DOHH2 (cell line): ENCODE results near the gene IL11.
A peak's percentile ranks its signal among the peaks of the same experiment; 100 is the strongest.
"Not testable (repeated sequence)": the region's sequence is repeated elsewhere in the genome, so short reads cannot be mapped to it uniquely, and the experiment has no call there.

Experiments used
- H3F3A ChIP-seq: fragments of 200-600 bp; sonication (generic), shearing (Covaris generic); 2 replicates; pipeline ENCODE4 v1.6.0; 2016; ENCODE audit warnings: antibody characterized with exemption, mild to moderate bottlenecking; ENCODE audit not compliant: control insufficient read depth, insufficient read depth
- H3K27ac ChIP-seq: fragments of 200-600 bp; sonication (generic); 2 replicates; pipeline ENCODE4 v1.5.1; 2014; ENCODE audit warnings: low read depth, mild to moderate bottlenecking, low read length, moderate library complexity
- H3K27me3 ChIP-seq: fragments of 200-600 bp; sonication (generic); 2 replicates; pipeline ENCODE4 v1.6.1; 2014; ENCODE audit warnings: mild to moderate bottlenecking, low read length, mixed read lengths; ENCODE audit not compliant: control insufficient read depth
- H3K36me3 ChIP-seq: fragments of 200-600 bp; sonication (generic); 2 replicates; pipeline ENCODE4 v1.6.1; 2014; ENCODE audit warnings: mild to moderate bottlenecking, low read length, moderate library complexity, mixed read lengths; ENCODE audit not compliant: control insufficient read depth
- H3K4me1 ChIP-seq: fragments of 200-600 bp; sonication (generic); 2 replicates; pipeline ENCODE4 v1.6.1; 2014; ENCODE audit warnings: mild to moderate bottlenecking, low read length, mixed read lengths; ENCODE audit not compliant: control insufficient read depth
- H3K4me2 ChIP-seq: fragments of 200-600 bp; sonication (generic); 2 replicates; pipeline ENCODE4 v1.6.0; 2014; ENCODE audit warnings: mild to moderate bottlenecking, low read length, moderate library complexity
- H3K4me3 ChIP-seq: fragments of 200-600 bp; sonication (generic); 2 replicates; pipeline ENCODE4 v1.5.1; 2014; ENCODE audit warnings: mild to moderate bottlenecking, low read length, mixed read lengths
- H3K79me2 ChIP-seq: fragments of 200-600 bp; sonication (generic); 2 replicates; pipeline ENCODE4 v1.6.1; 2014; ENCODE audit warnings: mild to moderate bottlenecking, low read length, mixed read lengths; ENCODE audit not compliant: control insufficient read depth
- H3K9me2 ChIP-seq: fragments of 200-600 bp; sonication (generic); replicated peaks from 2 replicates; pipeline ENCODE4 v1.6.1; 2014; ENCODE audit warnings: mild to moderate bottlenecking, low read length, mixed read lengths; ENCODE audit not compliant: control insufficient read depth
- H3K9me3 ChIP-seq: fragments of 200-600 bp; sonication (generic); 2 replicates; pipeline ENCODE4 v1.6.1; 2014; ENCODE audit warnings: antibody characterized with exemption, low read length, mixed read lengths; ENCODE audit not compliant: control insufficient read depth, insufficient read depth
- H4K20me1 ChIP-seq: fragments of 200-600 bp; sonication (generic); 2 replicates; pipeline ENCODE4 v1.6.0; 2014; ENCODE audit warnings: low read depth, mild to moderate bottlenecking, antibody characterized with exemption, low read length, moderate library complexity; ENCODE audit not compliant: control insufficient read depth, insufficient read depth
- EZH2phosphoT487 ChIP-seq: fragments of 200-600 bp; sonication (generic); IDR thresholded peaks from 2 replicates; pipeline ENCODE4 v1.6.1; 2017; ENCODE audit warnings: borderline replicate concordance, mild to moderate bottlenecking, antibody characterized with exemption, low read length, moderate library complexity, mixed read lengths
- TF ChIP-seq, protein P1 (sequence below): fragments of 200-600 bp; sonication (generic); IDR thresholded peaks from one replicate; pipeline ENCODE4 v1.5.1; 2014; ENCODE audit warnings: antibody characterized with exemption, mild to moderate bottlenecking, low read depth, low read length; ENCODE audit not compliant: poor library complexity, severe bottlenecking

Gene IL11

DNA sequence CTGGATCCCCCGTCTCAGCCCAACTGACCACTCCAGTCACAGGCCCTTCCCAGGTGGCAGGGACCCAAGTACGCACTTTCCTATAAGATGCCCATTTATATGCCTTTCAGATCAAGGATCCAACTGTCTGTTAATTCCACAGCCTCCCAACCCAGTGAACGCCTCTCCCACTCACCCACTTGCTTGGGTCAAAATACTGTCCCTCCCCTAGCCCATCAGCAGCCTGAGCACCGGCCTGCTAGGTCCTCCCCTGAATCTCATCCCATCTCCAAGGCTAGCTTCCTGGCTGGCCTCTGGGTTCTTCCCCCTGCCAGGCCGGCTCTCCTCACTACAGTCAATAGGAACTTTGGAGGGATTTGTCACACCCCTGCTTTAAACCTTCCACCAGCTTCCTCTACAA, 35.4 kb upstream of the IL11 start:
- H4K20me1 ChIP-seq = peaks cover 29% of the 10 kb centered on the region
- no peaks in the 10 kb centered on the region for H3K9me2 ChIP-seq
- peak overlapping the region; percentile 89 for H3K4me3 ChIP-seq
- H3K9me3 ChIP-seq = peaks cover 6% of the 10 kb centered on the region
- peaks cover 41% of the 10 kb centered on the region for H3K79me2 ChIP-seq
- H3K4me2 ChIP-seq = peak overlapping the region; percentile 93
- H3K27me3 ChIP-seq = no peaks in the 10 kb centered on the region
- H3K36me3 ChIP-seq = peaks cover 68% of the 10 kb centered on the region
- no peak for TF ChIP-seq EZH2phosphoT487
- TF ChIP-seq, protein P1, sequence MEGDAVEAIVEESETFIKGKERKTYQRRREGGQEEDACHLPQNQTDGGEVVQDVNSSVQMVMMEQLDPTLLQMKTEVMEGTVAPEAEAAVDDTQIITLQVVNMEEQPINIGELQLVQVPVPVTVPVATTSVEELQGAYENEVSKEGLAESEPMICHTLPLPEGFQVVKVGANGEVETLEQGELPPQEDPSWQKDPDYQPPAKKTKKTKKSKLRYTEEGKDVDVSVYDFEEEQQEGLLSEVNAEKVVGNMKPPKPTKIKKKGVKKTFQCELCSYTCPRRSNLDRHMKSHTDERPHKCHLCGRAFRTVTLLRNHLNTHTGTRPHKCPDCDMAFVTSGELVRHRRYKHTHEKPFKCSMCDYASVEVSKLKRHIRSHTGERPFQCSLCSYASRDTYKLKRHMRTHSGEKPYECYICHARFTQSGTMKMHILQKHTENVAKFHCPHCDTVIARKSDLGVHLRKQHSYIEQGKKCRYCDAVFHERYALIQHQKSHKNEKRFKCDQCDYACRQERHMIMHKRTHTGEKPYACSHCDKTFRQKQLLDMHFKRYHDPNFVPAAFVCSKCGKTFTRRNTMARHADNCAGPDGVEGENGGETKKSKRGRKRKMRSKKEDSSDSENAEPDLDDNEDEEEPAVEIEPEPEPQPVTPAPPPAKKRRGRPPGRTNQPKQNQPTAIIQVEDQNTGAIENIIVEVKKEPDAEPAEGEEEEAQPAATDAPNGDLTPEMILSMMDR = no peak
- H3K4me1 ChIP-seq = peaks cover 27% of the 10 kb centered on the region
- no peak overlapping the region for H3K27ac ChIP-seq
- peaks cover 45% of the 10 kb centered on the region for H3F3A ChIP-seq

DNA sequence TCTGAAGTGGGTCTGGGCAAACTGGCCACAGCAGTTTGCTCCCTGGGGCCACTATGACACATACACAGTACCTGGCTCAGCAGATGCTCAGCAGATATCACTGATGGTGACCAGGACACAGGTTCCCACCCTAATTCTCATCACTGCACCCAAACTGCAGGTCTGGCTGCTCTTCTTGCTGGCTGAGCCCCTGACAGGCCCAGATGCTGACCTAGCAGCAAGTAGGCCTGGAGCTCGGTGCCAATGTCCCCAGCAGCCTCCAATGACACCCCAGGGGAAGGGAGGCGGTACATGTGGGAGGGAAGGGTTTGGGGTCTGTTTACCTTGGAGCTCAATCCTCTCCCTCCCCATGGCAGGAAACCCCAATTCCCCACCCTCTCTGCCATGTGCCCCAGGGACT, 32.2 kb upstream of the IL11 start:
- peaks cover 65% of the 10 kb centered on the region for H3K36me3 ChIP-seq
- peaks cover 41% of the 10 kb centered on the region for H3K79me2 ChIP-seq
- no peak overlapping the region for H3K4me2 ChIP-seq
- H4K20me1 ChIP-seq = peaks cover 33% of the 10 kb centered on the region
- H3K9me2 ChIP-seq = no peaks in the 10 kb centered on the region
- H3K4me3 ChIP-seq = no peak overlapping the region
- no peak overlapping the region for H3K27ac ChIP-seq
- peaks cover 19% of the 10 kb centered on the region for H3K4me1 ChIP-seq
- TF ChIP-seq, protein P1 = no peak
- TF ChIP-seq EZH2phosphoT487 = no peak
- no peaks in the 10 kb centered on the region for H3K27me3 ChIP-seq
- no peaks in the 10 kb centered on the region for H3K9me3 ChIP-seq
- H3F3A ChIP-seq = peaks cover 66% of the 10 kb centered on the region

DNA sequence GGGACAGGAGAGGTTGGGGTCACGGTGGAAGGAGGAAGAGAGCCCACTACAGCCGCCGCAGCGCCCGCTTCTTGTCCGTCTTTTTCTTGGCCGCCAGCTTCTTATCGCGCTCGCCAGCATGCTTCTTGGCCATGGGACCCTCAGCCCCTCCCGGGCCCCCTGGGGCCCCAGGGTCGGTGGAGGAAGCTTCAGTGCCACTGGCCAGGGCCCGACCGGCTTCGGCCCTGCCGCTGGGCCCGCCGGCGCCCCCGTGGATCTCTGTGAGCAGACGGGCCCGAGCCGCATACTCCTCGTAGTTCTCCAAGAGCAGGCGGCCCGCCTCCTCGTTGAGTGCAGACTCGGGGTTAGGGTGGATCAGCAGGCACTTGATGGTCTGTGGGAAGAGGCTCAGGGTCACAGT, 31.1 kb upstream of the IL11 start:
- not testable (repeated sequence) for H3K27ac ChIP-seq, H3K9me3 ChIP-seq, H3K4me3 ChIP-seq, H3K4me2 ChIP-seq, H3K27me3 ChIP-seq, H3K9me2 ChIP-seq
- Histone ChIP-seq H3F3A (peaks cover 63% of the 10 kb centered on the region), H3K4me1 (peaks cover 14% of the 10 kb centered on the region), H3K79me2 (peaks cover 30% of the 10 kb centered on the region), H3K36me3 (peaks cover 54% of the 10 kb centered on the region), H4K20me1 (peaks cover 27% of the 10 kb centered on the region)

DNA sequence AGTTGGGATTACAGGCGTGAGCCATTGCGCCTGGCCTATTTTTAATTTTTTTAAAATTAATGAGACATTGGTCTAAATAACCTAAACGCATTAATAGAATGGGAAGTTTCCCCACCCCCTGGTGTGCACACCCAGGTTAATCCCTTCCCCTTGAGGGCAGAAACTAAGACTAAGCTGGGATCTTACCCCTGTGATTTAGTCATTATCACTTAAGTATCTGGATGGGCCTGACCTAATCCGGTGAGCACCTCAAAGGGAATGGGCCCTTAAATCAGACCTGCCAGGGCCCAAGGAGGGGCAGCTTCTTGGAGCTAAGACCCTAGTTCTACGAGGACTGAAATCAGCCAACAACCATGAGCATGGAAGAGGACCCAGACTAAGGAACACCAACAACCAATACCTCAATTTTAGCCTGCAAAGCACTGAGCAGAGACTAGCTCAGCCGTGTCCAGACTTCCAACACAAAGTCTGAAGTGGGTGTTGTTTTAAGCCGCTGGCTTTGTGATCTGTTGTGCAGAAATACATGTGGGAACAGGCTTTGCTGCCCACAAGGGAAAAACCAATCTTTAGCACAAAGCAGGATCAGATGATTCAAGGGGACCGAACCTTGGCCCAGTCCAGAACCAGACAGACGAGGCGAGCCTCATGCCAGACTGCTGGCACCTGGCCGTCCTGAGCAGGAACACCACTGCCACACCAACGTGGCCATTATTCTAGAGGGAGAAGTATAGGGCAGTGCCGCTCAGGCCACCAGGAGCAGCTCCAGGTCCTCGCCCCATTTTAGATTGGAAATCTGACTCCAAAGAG, 30.2 kb upstream of the IL11 start:
- no peaks in the 10 kb centered on the region for H3K27me3 ChIP-seq
- peaks cover 54% of the 10 kb centered on the region for H3F3A ChIP-seq
- H3K79me2 ChIP-seq = peaks cover 21% of the 10 kb centered on the region
- no peak overlapping the region for H3K4me2 ChIP-seq
- H3K36me3 ChIP-seq = peaks cover 45% of the 10 kb centered on the region
- H3K9me3 ChIP-seq = no peaks in the 10 kb centered on the region
- no peak for TF ChIP-seq EZH2phosphoT487
- TF ChIP-seq, protein P1 = no peak
- H4K20me1 ChIP-seq = peaks cover 18% of the 10 kb centered on the region
- H3K4me3 ChIP-seq = no peak overlapping the region
- no peaks in the 10 kb centered on the region for H3K9me2 ChIP-seq
- peaks cover 5% of the 10 kb centered on the region for H3K4me1 ChIP-seq
- H3K27ac ChIP-seq = no peak overlapping the region
